OCI-LY3 (cell line): ENCODE measurements around the gene SLC34A1.

Source experiments
- H2AFZ ChIP-seq: fragments of 200-600, 300-600 bp; shearing (Covaris generic); 2 replicates; pipeline ENCODE4 v1.6.0; 2014; ENCODE audit warnings: antibody characterized with exemption, low read depth, low read length
- H3K27ac ChIP-seq: fragments of 200-600, 300-600 bp; sonication (generic); 2 replicates; pipeline ENCODE4 v1.5.1; 2014; ENCODE audit warnings: mild to moderate bottlenecking, low read length, moderate library complexity, mixed read lengths
- H3K27me3 ChIP-seq: fragments of 200-600, 300-600 bp; sonication (generic); 2 replicates; pipeline ENCODE4 v1.6.1; 2014; ENCODE audit warnings: low read depth, low read length, mixed read lengths
- H3K36me3 ChIP-seq: fragments of 200-600, 300-600 bp; sonication (generic); replicated peaks from 2 replicates; pipeline ENCODE3; 2014; ENCODE audit warnings: low read depth, low read length, mixed read lengths
- H3K4me1 ChIP-seq: fragments of 300-600, 200-600 bp; sonication (generic); 2 replicates; pipeline ENCODE4 v1.6.1; 2014; ENCODE audit warnings: low read length, mixed read lengths
- H3K4me2 ChIP-seq: fragments of 200-600, 300-600 bp; sonication (generic); 2 replicates; pipeline ENCODE4 v1.6.1; 2014; ENCODE audit warnings: low read length, mixed read lengths
- H3K4me3 ChIP-seq: fragments of 300-600, 200-600 bp; sonication (generic); 2 replicates; pipeline ENCODE4 v1.5.1; 2014; ENCODE audit warnings: antibody characterized with exemption, mild to moderate bottlenecking, low read length, moderate library complexity
- H3K79me2 ChIP-seq: fragments of 300-600, 200-600 bp; shearing (Covaris generic); 2 replicates; pipeline ENCODE4 v1.6.1; 2014; ENCODE audit warnings: mild to moderate bottlenecking, low read length, mixed read lengths
- H3K9ac ChIP-seq: fragments of 300-600, 200-600 bp; shearing (Covaris generic); 2 replicates; pipeline ENCODE4 v1.6.0; 2014; ENCODE audit warnings: mild to moderate bottlenecking, low read length, moderate library complexity
- H3K9me3 ChIP-seq: fragments of 200-600, 300-600 bp; shearing (Covaris generic); 2 replicates; pipeline ENCODE4 v1.6.1; 2014; ENCODE audit warnings: low read length, mixed read lengths; ENCODE audit not compliant: insufficient read depth
- H4K20me1 ChIP-seq: fragments of 200-600, 300-600 bp; sonication (generic); 2 replicates; pipeline ENCODE4 v1.6.1; 2016; ENCODE audit warnings: low read length, mixed read lengths; ENCODE audit not compliant: insufficient read depth
- CTCF ChIP-seq: fragments of 200-600, 300-600 bp; sonication (generic); IDR thresholded peaks from 2 replicates; pipeline ENCODE4 v1.5.1; 2014; ENCODE audit warnings: antibody characterized with exemption, low read length, low read depth
- EZH2phosphoT487 ChIP-seq: fragments of 200-600 bp; shearing (Covaris generic); IDR thresholded peaks from 2 replicates; pipeline ENCODE4 v1.6.1; 2018; ENCODE audit warnings: antibody characterized with exemption, mixed run types, low read depth

The SLC34A1 gene

GRCh38 chr5:177445052-177445916 is 61.0 kb downstream of the SLC34A1 start:
- Histone ChIP-seq H3K9ac (peak overlapping the region; percentile 78), H3K27ac (no peak overlapping the region), H4K20me1 (no peaks in the 10 kb centered on the region), H3K4me2 (peak overlapping the region; percentile 100), H3K36me3 (no peaks in the 10 kb centered on the region), H3K9me3 (no peaks in the 10 kb centered on the region), H3K79me2 (no peaks in the 10 kb centered on the region), H3K4me1 (peaks cover 35% of the 10 kb centered on the region), H2AFZ (no peak overlapping the region), H3K4me3 (peak overlapping the region; percentile 81), H3K27me3 (no peaks in the 10 kb centered on the region)
- TF ChIP-seq EZH2phosphoT487 = no peak
- TF ChIP-seq CTCF = no peak

DNA sequence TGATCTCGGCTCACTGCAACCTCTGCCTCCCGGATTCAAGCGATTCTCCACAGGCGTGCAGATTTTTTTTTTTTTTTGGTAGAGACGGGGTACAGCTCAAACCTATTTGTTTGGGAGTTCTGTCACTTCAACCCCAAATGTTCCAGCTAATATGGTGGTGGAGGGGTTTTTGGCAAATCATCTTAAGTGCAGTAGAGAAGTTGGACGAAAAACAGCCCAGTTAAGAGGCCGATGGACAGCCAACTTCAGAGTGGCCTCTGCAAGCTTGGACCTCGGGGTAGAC is 61.6 kb downstream of the SLC34A1 start:
- Histone ChIP-seq H3K27ac (no peak overlapping the region), H4K20me1 (no peaks in the 10 kb centered on the region), H3K4me2 (peak overlapping the region; percentile 100), H3K36me3 (no peaks in the 10 kb centered on the region), H3K9ac (peak overlapping the region; percentile 78), H3K4me3 (peak overlapping the region; percentile 81), H3K9me3 (no peaks in the 10 kb centered on the region), H3K27me3 (no peaks in the 10 kb centered on the region), H3K79me2 (no peaks in the 10 kb centered on the region), H3K4me1 (peaks cover 35% of the 10 kb centered on the region), H2AFZ (0 out of 2 replicates have a peak overlapping the region, but pooled peaks have one; percentile 47)
- TF ChIP-seq EZH2phosphoT487 (no peak), CTCF (no peak)

DNA sequence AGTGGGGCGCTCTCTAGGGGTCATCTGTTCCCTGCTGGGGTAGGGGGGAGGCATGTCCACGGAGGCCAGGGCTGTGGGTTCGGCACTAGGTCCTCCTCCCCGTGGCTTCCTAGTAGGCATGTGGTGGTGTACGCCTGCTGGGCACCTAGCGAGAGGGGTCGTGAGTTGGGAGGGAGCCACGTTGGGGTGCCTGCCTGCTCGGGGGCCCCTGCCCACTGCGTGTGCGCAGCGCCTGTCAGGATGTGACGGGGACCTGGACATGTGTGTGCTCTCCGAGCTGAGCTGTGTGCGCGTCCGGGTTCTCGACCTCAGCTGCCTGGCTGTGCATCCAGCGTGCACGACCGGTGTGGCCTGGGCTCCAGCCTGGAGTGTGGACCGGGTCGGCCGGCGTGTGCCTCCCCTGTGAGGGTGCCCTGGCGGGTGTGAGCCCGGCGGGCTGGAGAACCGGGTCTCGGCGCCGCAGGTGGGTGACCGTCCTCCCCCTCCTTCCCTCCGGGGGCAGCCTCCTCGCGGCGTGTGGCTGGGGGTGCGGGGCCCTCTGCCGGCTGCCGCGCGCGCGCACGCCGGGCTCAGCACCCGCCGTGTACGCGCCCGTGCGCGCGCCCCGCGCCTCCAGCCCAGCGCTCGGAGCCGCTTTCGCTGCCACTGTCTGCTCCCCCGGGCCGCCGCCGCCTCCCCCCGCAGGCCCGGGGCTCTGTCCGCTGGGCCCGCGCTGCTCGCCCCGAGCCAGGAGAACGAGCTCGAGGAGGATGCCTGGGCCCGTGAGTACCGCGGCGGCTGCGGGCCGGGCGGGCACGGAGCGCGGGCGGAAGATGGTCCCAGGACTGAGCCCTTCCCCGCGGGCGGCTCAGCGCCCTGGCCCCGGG is 62.2 kb downstream of the SLC34A1 start, which contains the start of gene PRR7:
Gene PRR7, plus strand, starts transcription at position 615 of the 866 bp plus-strand sequence. CDS start 8,254 bp downstream, outside the sequence.
- no peaks in the 10 kb centered on the region for H3K79me2 ChIP-seq
- H3K4me3 ChIP-seq = peak within 1 kb of the TSS; percentile 81
- no peaks in the 10 kb centered on the region for H3K36me3 ChIP-seq
- H3K9me3 ChIP-seq = no peaks in the 10 kb centered on the region
- no peaks in the 10 kb centered on the region for H3K27me3 ChIP-seq
- H3K4me2 ChIP-seq = peak within 1 kb of the TSS; percentile 100
- H3K27ac ChIP-seq = no peak within 1 kb of the TSS
- peak within 1 kb of the TSS; percentile 47 for H2AFZ ChIP-seq
- H4K20me1 ChIP-seq = no peaks in the 10 kb centered on the region
- TF ChIP-seq EZH2phosphoT487 = no peak
- H3K9ac ChIP-seq = peak within 1 kb of the TSS; percentile 78
- peaks cover 35% of the 10 kb centered on the region for H3K4me1 ChIP-seq

- Histone ChIP-seq H3K9ac (peak overlapping the region; percentile 78), H3K36me3 (no peaks in the 10 kb centered on the region), H3K27me3 (no peaks in the 10 kb centered on the region), H2AFZ (no peak overlapping the region), H3K4me3 (peak overlapping the region; percentile 81), H3K4me2 (peak overlapping the region; percentile 82), H3K79me2 (no peaks in the 10 kb centered on the region), H4K20me1 (no peaks in the 10 kb centered on the region), H3K27ac (no peak overlapping the region), H3K9me3 (no peaks in the 10 kb centered on the region), H3K4me1 (peaks cover 35% of the 10 kb centered on the region)
- no peak for TF ChIP-seq EZH2phosphoT487
- TF ChIP-seq CTCF = no peak
These were observed 62.9 kb downstream of the SLC34A1 start for GRCh38 chr5:177447066-177447610.
